IPS DF 6.9 (cell line): ENCODE measurements around the gene ARL14EP.

Source experiments
- DNase-seq: peaks from one replicate; pipeline ENCODE4 v3.0.0-alpha.2; 2013; ENCODE audit warnings: low read depth, low spot score
- H3K27ac ChIP-seq: one replicate; pipeline ENCODE4 v1.5.1; 2013; ENCODE audit warnings: low read length, control low read depth
- H3K27me3 ChIP-seq: 2 replicates; pipeline ENCODE4 v1.6.1; 2013; ENCODE audit warnings: mild to moderate bottlenecking, low read length; ENCODE audit not compliant: control insufficient read depth, insufficient read depth
- H3K36me3 ChIP-seq: 2 replicates; pipeline ENCODE4 v1.6.1; 2013; ENCODE audit warnings: low read length; ENCODE audit not compliant: control insufficient read depth, insufficient read depth
- H3K4me1 ChIP-seq: 2 replicates; pipeline ENCODE4 v1.6.1; 2013; ENCODE audit warnings: low read length; ENCODE audit not compliant: control insufficient read depth, insufficient read depth
- H3K4me3 ChIP-seq: 2 replicates; pipeline ENCODE4 v1.5.1; 2013; ENCODE audit warnings: mild to moderate bottlenecking, low read length
- H3K9me3 ChIP-seq: 2 replicates; pipeline ENCODE4 v1.6.1; 2013; ENCODE audit warnings: low read length, inconsistent platforms; ENCODE audit not compliant: control insufficient read depth, insufficient read depth
- WGBS: extraction: QIAGEN DNeasy Blood & Tissue Kit; methylation state at CpG from one replicate; pipeline ENCODE4 v1.1.7; 2013; ENCODE audit warnings: mixed read lengths, missing lambda C conversion rate; ENCODE audit not compliant: insufficient read length, insufficient coverage; 5-methylcytosine and 5-hydroxymethylcytosine counted together

The ARL14EP gene

GRCh38 chr11:30304620-30305019 is 18.3 kb upstream of the ARL14EP start:
- Histone ChIP-seq H3K27ac (no peak overlapping the region), H3K36me3 (no peaks in the 10 kb centered on the region), H3K9me3 (no peaks in the 10 kb centered on the region), H3K4me3 (no peak overlapping the region), H3K27me3 (no peaks in the 10 kb centered on the region), H3K4me1 (no peaks in the 10 kb centered on the region)
- no CpG with 5 or more reads among the region's 1 CpG for WGBS
- no peak for DNase-seq

DNA sequence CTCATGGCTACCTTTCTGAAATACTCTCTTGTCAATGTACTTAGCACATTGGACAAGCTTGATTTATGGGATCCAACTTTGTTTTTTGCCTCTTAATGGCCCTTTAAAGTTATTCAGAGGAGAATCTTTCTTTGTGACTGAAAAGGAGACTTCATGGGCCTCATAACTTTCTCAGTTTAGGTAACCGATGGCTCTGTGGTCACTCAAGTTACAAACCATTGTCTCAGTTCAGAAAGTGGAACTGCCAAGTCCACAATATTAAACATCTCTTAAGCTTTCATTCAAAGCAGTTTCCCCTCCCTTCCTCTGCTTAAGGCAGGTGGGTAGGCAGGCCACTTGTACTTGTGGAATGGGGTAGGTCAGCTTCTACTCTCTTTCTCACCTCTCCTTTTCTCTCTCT is 12.3 kb upstream of the ARL14EP start:
- H3K9me3 ChIP-seq: no peaks in the 10 kb centered on the region
- no peak overlapping the region for H3K4me3 ChIP-seq
- no CpG with 5 or more reads among the region's 1 CpG for WGBS
- no peaks in the 10 kb centered on the region for H3K36me3 ChIP-seq
- H3K4me1 ChIP-seq: no peaks in the 10 kb centered on the region
- no peak for DNase-seq
- no peaks in the 10 kb centered on the region for H3K27me3 ChIP-seq
- no peak overlapping the region for H3K27ac ChIP-seq

DNA sequence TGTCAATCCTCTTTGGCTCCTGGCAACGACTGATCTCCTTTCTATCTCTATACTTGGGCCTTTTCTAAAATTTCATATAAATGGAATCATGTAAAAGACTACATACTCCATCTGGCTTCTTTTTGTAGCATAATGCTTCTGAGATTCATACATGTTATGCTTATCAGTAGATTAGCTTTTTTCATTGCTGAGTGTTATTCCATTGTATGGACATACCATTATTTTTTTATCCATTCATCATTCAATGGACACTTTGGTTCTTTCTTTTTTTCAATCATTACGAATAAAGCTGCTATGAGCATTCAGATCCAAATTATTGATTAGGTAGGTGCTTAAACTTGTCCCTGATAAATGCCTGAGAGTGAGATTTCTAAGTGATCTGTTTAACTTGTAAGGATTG is 11.7 kb upstream of the ARL14EP start:
- WGBS: no CpG with 5 or more reads among the region's 2 CpGs
- Histone ChIP-seq H3K4me1 (no peaks in the 10 kb centered on the region), H3K9me3 (no peaks in the 10 kb centered on the region), H3K27me3 (no peaks in the 10 kb centered on the region), H3K4me3 (no peak overlapping the region), H3K27ac (no peak overlapping the region), H3K36me3 (no peaks in the 10 kb centered on the region)
- DNase-seq: no peak

- Histone ChIP-seq H3K36me3 (no peaks in the 10 kb centered on the region), H3K27ac (no peak overlapping the region), H3K9me3 (no peaks in the 10 kb centered on the region), H3K4me1 (no peaks in the 10 kb centered on the region), H3K27me3 (no peaks in the 10 kb centered on the region), H3K4me3 (no peak overlapping the region)
- WGBS: no CpG with 5 or more reads among the region's 1 CpG
- DNase-seq: no peak
Observed at GRCh38 chr11:30312243-30312642, 10.7 kb upstream of the ARL14EP start.

GRCh38 chr11:30313580-30313979 is 9.3 kb upstream of the ARL14EP start:
- WGBS: no CpG with 5 or more reads among the region's 2 CpGs
- DNase-seq: no peak
- H3K27me3 ChIP-seq: no peaks in the 10 kb centered on the region
- no peaks in the 10 kb centered on the region for H3K36me3 ChIP-seq
- no peaks in the 10 kb centered on the region for H3K4me1 ChIP-seq
- H3K9me3 ChIP-seq: no peaks in the 10 kb centered on the region
- H3K4me3 ChIP-seq: no peak overlapping the region
- H3K27ac ChIP-seq: no peak overlapping the region

DNA sequence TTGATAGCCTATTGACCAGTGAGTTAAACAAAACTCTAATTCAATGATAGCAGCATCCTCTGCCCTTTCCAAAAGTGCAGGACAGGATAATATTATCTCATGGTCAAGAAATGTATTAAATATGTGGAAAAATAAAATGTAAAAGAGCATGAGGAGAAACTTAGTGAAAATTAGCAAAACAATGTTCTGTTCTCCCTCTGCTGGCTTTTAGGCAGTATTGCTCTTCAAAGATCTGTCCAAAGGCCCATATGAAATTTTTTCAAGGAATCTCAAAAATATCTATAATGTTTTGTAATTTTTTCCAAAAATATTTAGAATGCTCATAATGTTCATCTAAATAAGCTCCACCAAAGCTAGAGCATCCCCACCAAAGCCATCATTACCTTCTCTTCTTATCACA is 8.3 kb upstream of the ARL14EP start:
- Histone ChIP-seq H3K27me3 (no peaks in the 10 kb centered on the region), H3K4me3 (no peak overlapping the region), H3K9me3 (no peaks in the 10 kb centered on the region), H3K27ac (no peak overlapping the region), H3K36me3 (no peaks in the 10 kb centered on the region), H3K4me1 (no peaks in the 10 kb centered on the region)
- DNase-seq: no peak

- Histone ChIP-seq H3K27me3 (no peaks in the 10 kb centered on the region), H3K36me3 (no peaks in the 10 kb centered on the region), H3K27ac (no peak overlapping the region), H3K9me3 (no peaks in the 10 kb centered on the region), H3K4me3 (no peak overlapping the region), H3K4me1 (no peaks in the 10 kb centered on the region)
- DNase-seq: no peak
- no CpG with 5 or more reads among the region's 1 CpG for WGBS
Observed at GRCh38 chr11:30316237-30316636, 6.7 kb upstream of the ARL14EP start.

DNA sequence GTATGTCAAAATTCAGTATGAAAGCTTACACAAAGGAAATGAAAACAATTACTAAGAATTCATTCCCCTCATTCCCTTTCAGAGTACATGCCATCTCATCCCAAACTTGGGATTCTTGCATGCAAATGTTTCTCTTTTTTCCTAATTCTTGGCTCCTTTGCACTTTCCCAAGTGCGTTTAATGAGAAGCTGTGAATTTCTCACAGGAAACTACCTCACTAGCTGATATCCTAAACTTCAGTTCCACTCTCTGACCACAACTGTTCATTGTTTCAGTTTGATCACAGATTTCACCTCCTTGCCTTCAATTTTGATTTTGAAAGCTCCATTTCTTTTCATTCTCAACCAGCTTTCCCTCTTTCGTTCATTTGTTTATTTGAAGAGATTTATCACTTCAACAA is 5.9 kb upstream of the ARL14EP start:
- no peak overlapping the region for H3K4me3 ChIP-seq
- WGBS: no CpG with 5 or more reads among the region's 2 CpGs
- no peak overlapping the region for H3K27ac ChIP-seq
- no peak for DNase-seq
- no peaks in the 10 kb centered on the region for H3K9me3 ChIP-seq
- H3K36me3 ChIP-seq: no peaks in the 10 kb centered on the region
- H3K4me1 ChIP-seq: no peaks in the 10 kb centered on the region
- H3K27me3 ChIP-seq: no peaks in the 10 kb centered on the region

GRCh38 chr11:30321321-30321720 is 1.6 kb upstream of the ARL14EP start:
- Histone ChIP-seq H3K27me3 (no peaks in the 10 kb centered on the region), H3K4me3 (no peak overlapping the region), H3K4me1 (no peaks in the 10 kb centered on the region), H3K36me3 (no peaks in the 10 kb centered on the region), H3K27ac (no peak overlapping the region), H3K9me3 (no peaks in the 10 kb centered on the region)
- no CpG with 5 or more reads among the region's 4 CpGs for WGBS
- no peak for DNase-seq

DNA sequence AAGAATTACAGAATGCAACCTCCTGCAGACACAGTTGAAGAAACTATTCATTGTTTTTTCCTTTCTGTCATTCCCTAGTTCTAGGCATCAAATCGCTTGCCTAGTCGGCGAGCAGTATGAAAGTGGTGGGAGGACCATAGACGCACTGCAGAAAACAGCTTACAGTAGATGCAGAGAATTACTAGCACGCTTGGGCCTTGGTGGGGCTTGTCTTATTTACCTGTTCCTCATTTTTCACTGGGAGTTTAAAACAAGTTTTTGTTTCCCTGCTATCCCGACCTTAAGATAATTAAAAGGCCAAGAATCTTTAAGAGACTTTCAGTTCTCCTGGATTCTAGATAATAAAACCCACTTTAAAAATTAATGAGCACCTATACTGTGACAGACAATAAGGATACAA is 713 bp upstream of the ARL14EP start:
- no peaks in the 10 kb centered on the region for H3K27me3 ChIP-seq
- no peak for DNase-seq
- H3K4me1 ChIP-seq: no peaks in the 10 kb centered on the region
- H3K9me3 ChIP-seq: no peaks in the 10 kb centered on the region
- no peaks in the 10 kb centered on the region for H3K36me3 ChIP-seq
- WGBS: no CpG with 5 or more reads among the region's 6 CpGs
- H3K4me3 ChIP-seq: no peak overlapping the region
- no peak overlapping the region for H3K27ac ChIP-seq

GRCh38 chr11:30326114-30326778 is 3.3 kb downstream of the ARL14EP start:
- Histone ChIP-seq H3K4me1 (no peaks in the 10 kb centered on the region), H3K36me3 (no peaks in the 10 kb centered on the region), H3K27me3 (no peaks in the 10 kb centered on the region), H3K9me3 (no peaks in the 10 kb centered on the region), H3K27ac (no peak overlapping the region), H3K4me3 (no peak overlapping the region)
- WGBS: no CpG with 5 or more reads among the region's 2 CpGs
- DNase-seq: no peak
